HG02610 (cell line): ENCODE results near the gene PHKG2.

Experiments used
- ATAC-seq: cut with Tn5 transposase; IDR thresholded peaks from one replicate; pipeline ENCODE4 v1.9.1; 2021; ENCODE audit warnings: mild to moderate bottlenecking, moderate library complexity; ENCODE audit not compliant: unreplicated experiment

Gene PHKG2

GRCh38 chr16:30728321-30728720, 19.9 kb upstream of the PHKG2 start:
- ATAC-seq = no peak

GRCh38 chr16:30728899-30729672, 19.1 kb upstream of the PHKG2 start:
- ATAC-seq = no peak

DNA sequence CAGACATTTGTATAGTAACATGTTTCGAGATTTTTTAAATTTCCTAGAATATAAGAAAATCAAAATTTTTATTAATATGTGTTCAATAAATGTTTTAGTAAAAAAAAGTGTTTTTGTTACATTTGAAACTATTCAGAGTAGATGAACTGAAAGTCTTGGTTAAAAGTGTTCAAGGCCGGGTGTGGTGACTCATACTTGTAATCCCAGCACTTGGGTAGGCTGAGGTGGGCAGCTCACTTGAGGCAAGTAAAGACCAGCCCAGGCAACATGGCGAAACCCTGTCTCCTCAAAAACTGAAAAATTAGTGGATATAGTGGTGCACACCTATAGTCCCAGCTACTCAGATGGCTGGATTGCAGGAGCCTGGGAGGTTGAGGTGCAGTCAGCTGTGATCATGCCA, 16.8 kb upstream of the PHKG2 start:
- no peak for ATAC-seq

GRCh38 chr16:30736995-30737793, 11.0 kb upstream of the PHKG2 start:
- ATAC-seq = no peak

DNA sequence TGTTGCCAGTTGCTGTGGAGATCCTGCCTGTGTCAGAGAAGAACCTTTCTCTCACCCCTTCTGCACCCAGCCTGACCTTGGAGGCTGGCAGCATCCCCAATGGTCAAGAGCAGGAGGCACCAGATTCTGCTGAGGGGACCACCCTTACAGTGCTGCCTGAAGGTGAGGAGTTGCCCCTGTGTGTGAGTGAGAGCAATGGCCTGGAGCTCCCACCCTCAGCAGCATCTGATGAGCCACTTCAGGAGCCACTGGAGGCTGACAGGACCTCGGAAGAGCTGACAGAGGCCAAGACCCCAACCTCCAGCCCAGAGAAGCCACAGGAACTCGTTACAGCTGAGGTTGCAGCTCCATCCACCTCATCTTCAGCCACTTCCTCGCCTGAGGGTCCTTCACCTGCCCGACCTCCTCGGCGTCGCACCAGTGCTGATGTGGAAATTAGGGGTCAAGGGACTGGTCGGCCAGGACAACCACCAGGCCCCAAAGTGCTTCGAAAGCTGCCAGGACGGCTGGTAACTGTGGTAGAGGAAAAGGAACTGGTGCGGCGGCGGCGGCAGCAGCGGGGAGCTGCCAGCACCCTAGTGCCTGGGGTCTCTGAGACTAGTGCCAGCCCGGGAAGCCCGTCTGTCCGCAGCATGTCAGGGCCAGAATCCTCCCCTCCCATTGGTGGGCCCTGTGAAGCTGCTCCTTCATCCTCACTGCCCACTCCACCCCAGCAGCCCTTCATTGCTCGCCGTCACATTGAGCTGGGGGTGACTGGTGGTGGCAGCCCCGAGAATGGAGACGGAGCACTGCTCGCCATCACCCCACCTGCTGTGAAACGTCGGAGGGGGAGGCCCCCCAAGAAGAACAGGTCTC, 10.2 kb upstream of the PHKG2 start:
- no peak for ATAC-seq

DNA sequence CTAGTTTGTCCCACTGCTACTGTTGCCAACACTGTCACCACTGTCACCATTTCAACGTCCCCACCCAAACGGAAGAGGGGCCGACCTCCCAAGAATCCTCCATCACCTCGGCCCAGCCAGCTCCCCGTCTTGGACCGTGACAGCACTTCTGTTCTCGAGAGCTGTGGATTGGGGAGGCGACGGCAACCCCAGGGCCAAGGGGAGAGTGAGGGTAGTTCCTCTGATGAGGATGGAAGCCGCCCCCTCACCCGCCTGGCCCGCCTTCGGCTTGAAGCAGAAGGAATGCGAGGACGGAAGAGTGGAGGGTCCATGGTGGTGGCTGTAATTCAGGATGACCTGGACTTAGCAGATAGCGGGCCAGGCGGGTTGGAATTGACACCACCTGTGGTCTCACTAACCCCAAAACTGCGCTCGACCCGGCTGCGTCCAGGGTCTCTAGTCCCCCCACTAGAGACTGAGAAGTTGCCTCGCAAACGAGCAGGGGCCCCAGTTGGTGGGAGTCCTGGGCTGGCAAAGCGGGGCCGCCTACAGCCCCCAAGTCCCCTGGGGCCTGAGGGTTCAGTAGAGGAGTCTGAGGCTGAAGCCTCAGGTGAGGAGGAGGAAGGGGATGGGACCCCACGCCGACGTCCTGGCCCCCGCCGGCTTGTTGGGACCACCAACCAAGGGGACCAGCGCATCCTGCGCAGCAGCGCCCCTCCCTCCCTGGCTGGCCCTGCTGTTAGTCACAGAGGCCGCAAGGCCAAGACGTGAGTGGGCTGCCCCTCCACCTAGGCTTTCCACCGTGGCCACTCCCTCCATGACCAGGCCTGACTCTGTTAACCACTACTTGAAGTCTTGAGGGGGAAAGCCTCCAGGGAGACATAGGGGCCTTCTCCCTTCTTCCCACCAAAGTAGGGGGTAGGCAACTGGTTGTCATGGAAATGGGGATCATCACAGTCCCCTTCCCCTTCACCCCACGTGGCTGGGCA, 9.0 kb upstream of the PHKG2 start:
- ATAC-seq = no peak

GRCh38 chr16:30740364-30741251, 7.6 kb upstream of the PHKG2 start:
- ATAC-seq = no peak

DNA sequence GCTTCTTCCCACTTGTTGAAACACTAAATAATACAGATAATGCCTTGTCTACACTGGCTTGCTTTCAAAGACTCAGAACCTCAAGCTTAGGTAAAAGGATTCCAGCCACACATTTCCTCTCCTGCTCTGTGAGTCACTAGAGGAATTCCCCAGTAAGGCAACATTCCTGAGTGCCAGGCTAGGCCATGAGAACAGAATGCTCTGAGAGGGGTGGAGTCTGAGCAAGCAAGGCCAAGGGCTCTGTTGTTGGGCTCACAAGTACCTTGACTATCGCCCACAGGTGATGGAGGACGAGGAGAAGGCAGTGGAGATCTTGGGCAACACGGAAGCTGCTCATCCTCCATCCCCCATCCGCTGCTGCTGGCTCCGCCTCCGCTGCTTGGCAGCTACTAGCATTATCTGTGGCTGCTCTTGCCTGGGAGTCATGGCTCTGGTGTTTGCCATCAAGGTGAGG, 6.7 kb upstream of the PHKG2 start:
- no peak for ATAC-seq

DNA sequence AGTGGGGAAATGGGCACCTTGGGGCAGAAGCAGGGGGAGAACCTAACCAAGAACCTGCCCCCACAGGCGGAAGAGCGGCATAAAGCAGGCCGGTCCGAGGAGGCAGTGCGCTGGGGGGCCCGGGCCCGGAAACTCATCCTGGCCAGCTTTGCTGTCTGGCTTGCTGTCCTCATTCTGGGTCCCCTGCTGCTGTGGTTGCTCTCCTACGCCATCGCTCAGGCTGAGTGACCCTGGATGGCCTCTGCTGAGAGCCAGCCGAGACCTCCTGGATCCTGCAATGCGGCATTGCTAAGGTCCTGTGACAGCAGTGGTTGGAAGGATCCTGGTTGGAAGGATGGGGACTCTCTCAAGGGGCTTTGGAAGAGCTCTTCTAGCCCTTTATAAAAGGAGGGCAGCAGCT, 4.5 kb upstream of the PHKG2 start:
- no peak for ATAC-seq

DNA sequence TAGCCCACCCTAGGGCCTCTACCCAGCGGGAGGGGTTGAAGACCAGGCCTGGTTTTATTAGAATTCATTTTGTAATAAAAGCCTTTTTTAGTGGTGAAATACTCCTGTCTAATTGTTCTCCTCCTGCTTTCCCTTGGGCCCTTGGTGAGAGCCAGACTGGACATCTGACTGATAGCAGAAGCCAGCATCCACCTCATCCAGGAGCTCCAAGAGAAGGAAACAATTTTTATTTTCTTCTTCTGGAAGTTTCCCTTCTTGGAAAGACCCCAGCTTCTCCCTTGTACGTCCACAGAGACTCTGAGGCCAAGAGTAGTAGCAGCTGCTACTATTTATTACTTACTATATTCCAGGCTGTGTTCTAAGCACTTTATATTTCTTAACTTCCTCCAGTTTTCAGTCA, 4.0 kb upstream of the PHKG2 start:
- ATAC-seq = no peak

DNA sequence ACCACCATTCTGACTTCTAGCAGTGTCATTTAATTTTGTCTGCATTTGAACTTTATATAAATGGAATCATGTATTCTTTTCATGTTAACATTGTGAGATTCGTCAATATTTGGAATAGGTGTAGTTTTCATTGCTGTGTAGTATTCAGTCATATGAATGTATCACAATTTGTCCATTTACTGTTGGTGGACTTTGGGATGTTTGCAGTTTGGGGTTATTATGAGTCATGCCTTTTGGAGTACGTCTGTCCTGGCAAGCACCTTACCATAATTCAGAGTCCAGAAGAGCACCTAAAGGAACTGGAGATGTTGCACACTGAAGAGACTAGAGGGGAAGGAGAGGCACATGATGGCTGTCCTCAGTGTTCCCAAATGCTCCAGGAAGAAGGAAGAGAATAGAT, 3.1 kb upstream of the PHKG2 start:
- ATAC-seq = no peak

GRCh38 chr16:30746638-30747175, 1.5 kb upstream of the PHKG2 start:
- ATAC-seq = no peak

- ATAC-seq = no peak
These were observed 894 bp upstream of the PHKG2 start for GRCh38 chr16:30747331-30747730.

- ATAC-seq = peak; percentile 5
These were observed 615 bp downstream of the PHKG2 start for GRCh38 chr16:30748634-30749445.

- no peak for ATAC-seq
These were observed 2.0 kb downstream of the PHKG2 start for GRCh38 chr16:30750201-30750600.

DNA sequence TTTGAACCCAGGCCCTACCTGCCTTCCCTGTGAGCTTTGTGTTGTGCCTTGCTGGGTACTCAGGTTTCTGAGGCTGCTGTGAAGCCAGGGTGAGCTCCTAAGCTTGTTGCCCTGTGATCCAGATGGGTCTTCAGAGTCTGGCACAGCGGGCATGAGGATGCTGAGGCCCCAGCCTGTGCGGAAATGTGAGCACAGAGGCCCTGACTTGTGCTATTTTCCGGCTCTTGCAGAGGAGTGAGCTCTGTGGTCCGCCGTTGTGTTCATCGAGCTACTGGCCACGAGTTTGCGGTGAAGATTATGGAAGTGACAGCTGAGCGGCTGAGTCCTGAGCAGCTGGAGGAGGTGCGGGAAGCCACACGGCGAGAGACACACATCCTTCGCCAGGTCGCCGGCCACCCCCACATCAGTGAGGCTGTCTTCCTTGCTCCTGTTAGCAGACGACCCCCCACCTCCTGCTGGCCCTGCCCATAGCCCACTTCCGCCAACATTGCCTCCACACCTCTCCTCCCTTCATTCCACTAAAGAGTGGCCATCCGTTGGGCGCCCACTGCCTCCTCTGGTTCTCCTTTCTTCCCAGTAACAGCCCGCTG, 2.7 kb downstream of the PHKG2 start:
- ATAC-seq = no peak

- ATAC-seq = no peak
These were observed 5.4 kb downstream of the PHKG2 start for GRCh38 chr16:30753596-30753995.
